ENCODE data around the gene SLC25A25.

SLC25A25 gene

DNA sequence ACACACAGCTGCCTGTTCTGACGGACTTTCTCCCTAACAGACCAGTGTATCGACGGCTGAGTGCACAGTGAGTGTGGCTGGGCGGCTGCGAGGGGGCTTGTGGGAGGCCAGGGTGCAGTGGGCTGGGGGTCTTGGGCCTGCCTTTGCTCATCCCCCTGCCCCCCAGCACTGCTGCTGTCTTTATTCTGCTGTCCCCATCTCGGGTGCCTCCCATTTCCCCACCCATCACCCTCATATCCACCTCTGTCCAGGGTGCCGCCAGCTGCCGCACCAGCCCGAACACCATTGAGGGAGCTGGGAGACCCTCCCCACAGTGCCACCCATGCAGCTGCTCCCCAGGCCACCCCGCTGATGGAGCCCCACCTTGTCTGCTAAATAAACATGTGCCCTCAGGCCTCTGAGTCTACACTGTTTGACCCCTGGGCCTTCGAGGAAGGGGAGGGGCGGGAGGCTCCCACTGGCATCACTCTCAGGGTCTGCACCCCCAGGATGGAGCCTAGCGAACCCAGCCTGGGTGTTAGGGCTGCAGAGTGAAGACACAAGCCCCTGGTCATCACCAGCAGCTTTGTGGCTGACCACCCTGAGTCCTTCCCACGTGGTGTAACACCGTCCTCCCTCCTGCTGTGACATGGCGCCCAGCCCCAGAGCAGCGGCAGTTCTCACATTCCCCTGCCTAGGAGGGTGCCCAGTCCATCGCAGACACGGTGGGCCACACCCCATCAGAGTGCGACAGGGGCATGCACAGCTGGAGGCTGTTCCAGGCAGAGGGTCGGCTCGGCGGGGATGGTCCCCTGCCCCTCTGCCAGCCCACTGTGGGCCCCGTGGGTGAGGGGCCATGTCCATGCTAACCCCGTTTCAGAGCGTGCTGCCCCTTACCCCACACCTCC is 85.3 kb downstream of the SLC25A25 start:
- H3K27ac Mint-ChIP-seq = no peak overlapping the region
- no peaks in the 10 kb centered on the region for H3K27me3 Mint-ChIP-seq
- H3K9me3 Mint-ChIP-seq = no peaks in the 10 kb centered on the region
- H3K4me3 Mint-ChIP-seq = no peak overlapping the region
- no peaks in the 10 kb centered on the region for H3K36me3 Mint-ChIP-seq (ENCODE audit: low read depth)
- H3K4me1 Mint-ChIP-seq (ENCODE audit: low read depth) = no peaks in the 10 kb centered on the region

DNA sequence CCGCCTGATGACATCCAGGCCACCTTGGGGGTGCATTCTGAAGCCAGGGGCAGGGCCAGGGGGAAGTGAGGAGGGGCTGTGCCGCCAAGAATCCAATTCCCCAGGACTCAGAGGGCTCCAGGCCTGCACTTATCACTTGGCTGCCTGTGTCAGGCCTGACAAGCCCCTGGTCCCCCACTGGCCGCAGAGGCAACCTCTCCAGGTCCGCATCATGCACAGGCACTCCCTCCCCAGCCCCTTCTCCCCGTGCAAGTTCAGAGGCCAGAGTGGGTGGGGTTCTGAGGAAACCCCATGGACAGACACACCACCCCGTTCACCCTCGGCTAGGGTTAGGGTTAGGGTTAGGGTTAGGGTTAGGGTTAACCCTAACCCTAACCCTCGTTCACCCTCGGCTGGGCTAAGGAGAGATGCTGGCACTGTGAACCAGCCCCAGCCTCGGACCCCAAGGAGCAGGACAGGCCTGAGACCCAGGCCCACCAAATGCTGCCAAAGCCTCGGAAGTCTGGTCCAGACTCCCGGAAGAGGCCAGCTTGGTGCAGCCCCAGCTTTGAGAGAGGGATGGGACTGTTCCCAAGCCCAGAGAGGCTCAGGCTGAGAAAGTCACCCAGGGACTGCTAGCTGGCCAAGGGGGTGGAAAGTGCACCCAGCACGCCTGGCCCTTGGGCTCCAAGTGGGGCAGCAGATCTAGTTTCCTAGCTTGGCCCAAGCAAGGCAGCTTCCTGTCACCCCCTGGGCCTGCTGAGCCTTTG is 86.1 kb downstream of the SLC25A25 start:
- no peak overlapping the region for H3K4me3 Mint-ChIP-seq

DNA sequence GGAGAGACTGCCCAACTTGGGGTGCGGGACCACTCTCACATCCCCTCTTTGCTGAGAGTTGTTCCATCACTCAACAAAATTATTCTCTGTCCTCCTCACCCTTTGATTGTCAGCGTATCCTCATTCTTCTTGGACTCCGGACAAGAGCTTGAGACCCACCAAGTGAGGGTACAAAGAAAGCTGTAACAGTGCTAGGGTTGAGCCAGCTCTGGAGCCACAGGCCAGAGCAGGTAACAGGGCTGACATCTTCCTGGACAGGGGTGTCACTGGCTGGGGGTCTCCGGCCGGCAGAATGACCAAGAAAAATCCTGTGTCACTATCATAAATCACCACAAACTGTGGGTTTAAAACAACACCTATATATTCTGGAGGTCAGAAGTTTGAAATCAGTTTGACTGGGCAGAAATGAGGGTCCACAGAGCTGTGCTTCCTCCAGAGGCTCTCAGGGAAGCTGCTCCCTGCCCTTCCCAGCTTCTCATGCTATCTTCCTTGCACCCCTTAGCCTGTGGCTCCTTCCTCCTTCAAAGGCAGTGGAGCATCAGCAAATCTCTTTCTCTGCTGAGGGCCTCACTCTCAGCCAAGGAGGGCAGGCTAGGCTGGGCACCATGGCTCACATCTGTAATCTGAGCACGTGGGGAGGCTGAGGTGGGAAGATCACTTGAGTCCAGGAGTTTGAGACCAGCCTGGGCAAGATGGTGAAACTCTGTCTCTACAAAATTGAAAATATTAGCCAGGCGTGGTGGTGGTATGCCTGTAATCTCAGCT is 87.9 kb downstream of the SLC25A25 start:
- H3K4me3 Mint-ChIP-seq = no peak overlapping the region
- no peaks in the 10 kb centered on the region for H3K27me3 Mint-ChIP-seq
- no peaks in the 10 kb centered on the region for H3K9me3 Mint-ChIP-seq
- peaks cover 9% of the 10 kb centered on the region for H3K4me1 Mint-ChIP-seq (ENCODE audit: low read depth)
- no peak overlapping the region for H3K27ac Mint-ChIP-seq
- no peaks in the 10 kb centered on the region for H3K36me3 Mint-ChIP-seq (ENCODE audit: low read depth)

More for the DNA sequence above, 86.1 kb downstream of the SLC25A25 start:
- Mint-ChIP-seq H3K27me3 (no peaks in the 10 kb centered on the region), H3K9me3 (no peaks in the 10 kb centered on the region), H3K27ac (no peak overlapping the region), H3K4me1 (ENCODE audit: low read depth) (peaks cover 2% of the 10 kb centered on the region), H3K36me3 (ENCODE audit: low read depth) (no peaks in the 10 kb centered on the region)

All from stimulated activated naive CD8-positive, alpha-beta T cell treated with anti-CD3 and anti-CD28 coated beads, Interleukin-15, Interleukin-2, amounts not matched to agents 100 ng/mL and 50 ng/mL, for 24 hours (primary cell).